ENCODE measurements around the gene CATSPERZ. TPM values are rescaled to one million over a fixed set of nuclear protein-coding genes. Genes with fewer than 3 reads are reported as not detected.

CATSPERZ gene
- total and polyA plus RNA-seq, 9 of the 15 experiments (the other 6 are each of a cell fraction or from before 2014, with no cell fraction given) = 0.86 to 8.5 (median 3.5) TPM

DNA sequence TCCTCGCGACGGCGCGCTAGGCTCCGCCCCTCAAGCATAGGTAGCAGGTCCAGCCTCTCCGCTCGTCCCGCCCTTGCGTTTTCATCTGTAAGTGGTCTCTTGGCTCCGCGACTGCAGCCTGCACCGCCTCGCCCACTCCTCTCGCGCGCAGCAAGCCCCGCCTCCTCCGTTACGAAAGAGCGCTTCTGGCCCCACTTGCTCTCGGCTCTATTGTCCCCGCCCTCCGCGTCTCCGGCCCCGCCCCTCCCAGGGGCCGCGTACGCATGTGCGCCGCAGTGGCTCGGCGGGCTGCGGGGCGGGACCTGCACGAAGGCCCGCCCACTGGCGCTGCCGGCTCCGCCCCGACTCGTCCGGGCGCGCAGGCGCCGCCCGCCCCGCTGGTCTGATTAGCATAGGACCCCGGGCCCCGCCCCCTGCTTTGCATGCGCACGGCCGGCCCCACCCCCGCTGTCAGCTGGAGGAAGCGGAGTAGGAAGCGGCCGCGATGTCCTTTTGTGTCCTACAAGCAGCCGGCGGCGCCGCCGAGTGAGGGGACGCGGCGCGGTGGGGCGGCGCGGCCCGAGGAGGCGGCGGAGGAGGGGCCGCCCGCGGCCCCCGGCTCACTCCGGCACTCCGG lies 5.0 kb downstream of the CATSPERZ start, which contains the start of gene ESRRA (continued):
- no peak for TF ChIP-seq ZFX (CRISPR knock-in tag; IDR thresholded peaks at IDR 0.05)
- TF ChIP-seq GATAD2A (IDR thresholded peaks at IDR 0.05) = no peak
- TF ChIP-seq, protein P1, sequence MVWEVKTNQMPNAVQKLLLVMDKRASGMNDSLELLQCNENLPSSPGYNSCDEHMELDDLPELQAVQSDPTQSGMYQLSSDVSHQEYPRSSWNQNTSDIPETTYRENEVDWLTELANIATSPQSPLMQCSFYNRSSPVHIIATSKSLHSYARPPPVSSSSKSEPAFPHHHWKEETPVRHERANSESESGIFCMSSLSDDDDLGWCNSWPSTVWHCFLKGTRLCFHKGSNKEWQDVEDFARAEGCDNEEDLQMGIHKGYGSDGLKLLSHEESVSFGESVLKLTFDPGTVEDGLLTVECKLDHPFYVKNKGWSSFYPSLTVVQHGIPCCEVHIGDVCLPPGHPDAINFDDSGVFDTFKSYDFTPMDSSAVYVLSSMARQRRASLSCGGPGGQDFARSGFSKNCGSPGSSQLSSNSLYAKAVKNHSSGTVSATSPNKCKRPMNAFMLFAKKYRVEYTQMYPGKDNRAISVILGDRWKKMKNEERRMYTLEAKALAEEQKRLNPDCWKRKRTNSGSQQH (CRISPR knock-in tag; IDR thresholded peaks at IDR 0.05) = no peak
- TF ChIP-seq, protein P2, sequence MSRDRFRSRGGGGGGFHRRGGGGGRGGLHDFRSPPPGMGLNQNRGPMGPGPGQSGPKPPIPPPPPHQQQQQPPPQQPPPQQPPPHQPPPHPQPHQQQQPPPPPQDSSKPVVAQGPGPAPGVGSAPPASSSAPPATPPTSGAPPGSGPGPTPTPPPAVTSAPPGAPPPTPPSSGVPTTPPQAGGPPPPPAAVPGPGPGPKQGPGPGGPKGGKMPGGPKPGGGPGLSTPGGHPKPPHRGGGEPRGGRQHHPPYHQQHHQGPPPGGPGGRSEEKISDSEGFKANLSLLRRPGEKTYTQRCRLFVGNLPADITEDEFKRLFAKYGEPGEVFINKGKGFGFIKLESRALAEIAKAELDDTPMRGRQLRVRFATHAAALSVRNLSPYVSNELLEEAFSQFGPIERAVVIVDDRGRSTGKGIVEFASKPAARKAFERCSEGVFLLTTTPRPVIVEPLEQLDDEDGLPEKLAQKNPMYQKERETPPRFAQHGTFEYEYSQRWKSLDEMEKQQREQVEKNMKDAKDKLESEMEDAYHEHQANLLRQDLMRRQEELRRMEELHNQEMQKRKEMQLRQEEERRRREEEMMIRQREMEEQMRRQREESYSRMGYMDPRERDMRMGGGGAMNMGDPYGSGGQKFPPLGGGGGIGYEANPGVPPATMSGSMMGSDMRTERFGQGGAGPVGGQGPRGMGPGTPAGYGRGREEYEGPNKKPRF (IDR thresholded peaks at IDR 0.05; ENCODE audit: low read depth, low read length) = no peak
- TF ChIP-seq NONO (IDR thresholded peaks at IDR 0.05; ENCODE audit: low read depth in 2 of 2, low read length in 1 of 2) = peak in 1 of 2 experiments; percentile 65; a peak in 2 of 4 replicates
- TF ChIP-seq, protein P3, sequence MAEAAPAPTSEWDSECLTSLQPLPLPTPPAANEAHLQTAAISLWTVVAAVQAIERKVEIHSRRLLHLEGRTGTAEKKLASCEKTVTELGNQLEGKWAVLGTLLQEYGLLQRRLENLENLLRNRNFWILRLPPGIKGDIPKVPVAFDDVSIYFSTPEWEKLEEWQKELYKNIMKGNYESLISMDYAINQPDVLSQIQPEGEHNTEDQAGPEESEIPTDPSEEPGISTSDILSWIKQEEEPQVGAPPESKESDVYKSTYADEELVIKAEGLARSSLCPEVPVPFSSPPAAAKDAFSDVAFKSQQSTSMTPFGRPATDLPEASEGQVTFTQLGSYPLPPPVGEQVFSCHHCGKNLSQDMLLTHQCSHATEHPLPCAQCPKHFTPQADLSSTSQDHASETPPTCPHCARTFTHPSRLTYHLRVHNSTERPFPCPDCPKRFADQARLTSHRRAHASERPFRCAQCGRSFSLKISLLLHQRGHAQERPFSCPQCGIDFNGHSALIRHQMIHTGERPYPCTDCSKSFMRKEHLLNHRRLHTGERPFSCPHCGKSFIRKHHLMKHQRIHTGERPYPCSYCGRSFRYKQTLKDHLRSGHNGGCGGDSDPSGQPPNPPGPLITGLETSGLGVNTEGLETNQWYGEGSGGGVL (CRISPR knock-in tag; IDR thresholded peaks at IDR 0.05) = no peak
- TF ChIP-seq CEBPB (tag; IDR thresholded peaks at IDR 0.05) = peak; percentile 88
- no peak for TF ChIP-seq JUND (IDR thresholded peaks at IDR 0.05; ENCODE audit: borderline replicate concordance, low read depth, low read length)
- TF ChIP-seq JUND (tag; IDR thresholded peaks at IDR 0.05; ENCODE audit: borderline replicate concordance, low read depth, low read length) = 0 out of 3 replicates have a peak, but pooled peaks have one; percentile 4
- TF ChIP-seq GATA2 (CRISPR knock-in tag; IDR thresholded peaks at IDR 0.05) = no peak
- TF ChIP-seq CBFA2T3 (IDR thresholded peaks at IDR 0.05) = no peak
- no peak for TF ChIP-seq KAT8 (IDR thresholded peaks at IDR 0.05; ENCODE audit: low read depth)
- TF ChIP-seq, protein P4, sequence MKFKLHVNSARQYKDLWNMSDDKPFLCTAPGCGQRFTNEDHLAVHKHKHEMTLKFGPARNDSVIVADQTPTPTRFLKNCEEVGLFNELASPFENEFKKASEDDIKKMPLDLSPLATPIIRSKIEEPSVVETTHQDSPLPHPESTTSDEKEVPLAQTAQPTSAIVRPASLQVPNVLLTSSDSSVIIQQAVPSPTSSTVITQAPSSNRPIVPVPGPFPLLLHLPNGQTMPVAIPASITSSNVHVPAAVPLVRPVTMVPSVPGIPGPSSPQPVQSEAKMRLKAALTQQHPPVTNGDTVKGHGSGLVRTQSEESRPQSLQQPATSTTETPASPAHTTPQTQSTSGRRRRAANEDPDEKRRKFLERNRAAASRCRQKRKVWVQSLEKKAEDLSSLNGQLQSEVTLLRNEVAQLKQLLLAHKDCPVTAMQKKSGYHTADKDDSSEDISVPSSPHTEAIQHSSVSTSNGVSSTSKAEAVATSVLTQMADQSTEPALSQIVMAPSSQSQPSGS (CRISPR knock-in tag; IDR thresholded peaks at IDR 0.05) = no peak
- no peak for TF ChIP-seq HLTF (IDR thresholded peaks at IDR 0.05)
- TF ChIP-seq, protein P5, sequence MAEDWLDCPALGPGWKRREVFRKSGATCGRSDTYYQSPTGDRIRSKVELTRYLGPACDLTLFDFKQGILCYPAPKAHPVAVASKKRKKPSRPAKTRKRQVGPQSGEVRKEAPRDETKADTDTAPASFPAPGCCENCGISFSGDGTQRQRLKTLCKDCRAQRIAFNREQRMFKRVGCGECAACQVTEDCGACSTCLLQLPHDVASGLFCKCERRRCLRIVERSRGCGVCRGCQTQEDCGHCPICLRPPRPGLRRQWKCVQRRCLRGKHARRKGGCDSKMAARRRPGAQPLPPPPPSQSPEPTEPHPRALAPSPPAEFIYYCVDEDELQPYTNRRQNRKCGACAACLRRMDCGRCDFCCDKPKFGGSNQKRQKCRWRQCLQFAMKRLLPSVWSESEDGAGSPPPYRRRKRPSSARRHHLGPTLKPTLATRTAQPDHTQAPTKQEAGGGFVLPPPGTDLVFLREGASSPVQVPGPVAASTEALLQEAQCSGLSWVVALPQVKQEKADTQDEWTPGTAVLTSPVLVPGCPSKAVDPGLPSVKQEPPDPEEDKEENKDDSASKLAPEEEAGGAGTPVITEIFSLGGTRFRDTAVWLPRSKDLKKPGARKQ (CRISPR knock-in tag; IDR thresholded peaks at IDR 0.05) = no peak
- TF ChIP-seq, protein P6, sequence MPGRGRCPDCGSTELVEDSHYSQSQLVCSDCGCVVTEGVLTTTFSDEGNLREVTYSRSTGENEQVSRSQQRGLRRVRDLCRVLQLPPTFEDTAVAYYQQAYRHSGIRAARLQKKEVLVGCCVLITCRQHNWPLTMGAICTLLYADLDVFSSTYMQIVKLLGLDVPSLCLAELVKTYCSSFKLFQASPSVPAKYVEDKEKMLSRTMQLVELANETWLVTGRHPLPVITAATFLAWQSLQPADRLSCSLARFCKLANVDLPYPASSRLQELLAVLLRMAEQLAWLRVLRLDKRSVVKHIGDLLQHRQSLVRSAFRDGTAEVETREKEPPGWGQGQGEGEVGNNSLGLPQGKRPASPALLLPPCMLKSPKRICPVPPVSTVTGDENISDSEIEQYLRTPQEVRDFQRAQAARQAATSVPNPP (IDR thresholded peaks at IDR 0.05; ENCODE audit: borderline replicate concordance, insufficient read depth, insufficient read length) = no peak
- peak; percentile 65 for TF ChIP-seq CEBPG (CRISPR knock-in tag; IDR thresholded peaks at IDR 0.05)
- peak in 1 of 2 experiments; percentile 34; a peak in 1 of 4 replicates for TF ChIP-seq CEBPG (tag; conservative IDR thresholded peaks at IDR 0.05 in 1 of 2, IDR thresholded peaks at IDR 0.05 in 1 of 2)
